Effector memory CD4-positive, alpha-beta T cell (primary cell): ENCODE results near the gene TTC34.

Source experiments
- DNase-seq, 3 donors: peaks; one replicate each; pipeline ENCODE4 v3.0.0-alpha.2; 2020
- H3K27ac ChIP-seq: 2 replicates; pipeline ENCODE4 v1.7.0; 2013; ENCODE audit warnings: mild to moderate bottlenecking, low read length, moderate library complexity; ENCODE audit not compliant: insufficient read depth, poor library complexity, severe bottlenecking
- H3K27me3 ChIP-seq: replicated peaks from 2 replicates; pipeline ENCODE4 v1.7.0; 2013; ENCODE audit warnings: mild to moderate bottlenecking, low read length; ENCODE audit not compliant: insufficient read depth, control insufficient read depth, poor library complexity, severe bottlenecking
- H3K36me3 ChIP-seq: 2 replicates; pipeline ENCODE4 v1.7.0; 2013; ENCODE audit warnings: mild to moderate bottlenecking, low read length, moderate library complexity; ENCODE audit not compliant: control insufficient read depth, insufficient read depth
- H3K4me1 ChIP-seq: 2 replicates; pipeline ENCODE4 v1.7.0; 2013; ENCODE audit warnings: low read length, mild to moderate bottlenecking; ENCODE audit not compliant: control insufficient read depth, insufficient read depth, poor library complexity, severe bottlenecking
- H3K4me3 ChIP-seq: 2 replicates; pipeline ENCODE4 v1.7.0; 2013; ENCODE audit warnings: low read length, low read depth, mild to moderate bottlenecking; ENCODE audit not compliant: insufficient read depth, poor library complexity, severe bottlenecking
- H3K9me3 ChIP-seq: 2 replicates; pipeline ENCODE4 v1.7.0; 2013; ENCODE audit warnings: mild to moderate bottlenecking, low read length, moderate library complexity; ENCODE audit not compliant: control insufficient read depth

The TTC34 gene

GRCh38 chr1:2604844-2605508 lies 196.5 kb downstream of the TTC34 start:
- no peak for DNase-seq
- Histone ChIP-seq H3K4me1 (no peaks in the 10 kb centered on the region), H3K36me3 (no peaks in the 10 kb centered on the region), H3K9me3 (no peaks in the 10 kb centered on the region), H3K27me3 (no peaks in the 10 kb centered on the region), H3K4me3 (no peak overlapping the region), H3K27ac (no peak overlapping the region)

GRCh38 chr1:2604156-2604843 lies 197.2 kb downstream of the TTC34 start:
- H3K9me3 ChIP-seq: no peaks in the 10 kb centered on the region

GRCh38 chr1:2603521-2604155 lies 197.9 kb downstream of the TTC34 start:
- Histone ChIP-seq H3K36me3 (no peaks in the 10 kb centered on the region), H3K4me1 (no peaks in the 10 kb centered on the region), H3K9me3 (no peaks in the 10 kb centered on the region), H3K27me3 (no peaks in the 10 kb centered on the region), H3K4me3 (no peak overlapping the region), H3K27ac (no peak overlapping the region)
- no peak for DNase-seq

More at GRCh38 chr1:2604156-2604843, 197.2 kb downstream of the TTC34 start:
- Histone ChIP-seq H3K27me3 (no peaks in the 10 kb centered on the region), H3K4me3 (no peak overlapping the region), H3K4me1 (no peaks in the 10 kb centered on the region), H3K36me3 (no peaks in the 10 kb centered on the region), H3K27ac (no peak overlapping the region)
- no peak for DNase-seq

- H3K27ac ChIP-seq: no peak overlapping the region
- no peak for DNase-seq
- no peaks in the 10 kb centered on the region for H3K27me3 ChIP-seq
- H3K4me3 ChIP-seq: no peak overlapping the region
- H3K4me1 ChIP-seq: no peaks in the 10 kb centered on the region
- H3K9me3 ChIP-seq: no peaks in the 10 kb centered on the region
- H3K36me3 ChIP-seq: no peaks in the 10 kb centered on the region
Measured at GRCh38 chr1:2602866-2603520, 198.5 kb downstream of the TTC34 start.

- Histone ChIP-seq H3K4me1 (no peaks in the 10 kb centered on the region), H3K9me3 (no peaks in the 10 kb centered on the region), H3K27ac (no peak overlapping the region), H3K4me3 (no peak overlapping the region), H3K36me3 (no peaks in the 10 kb centered on the region), H3K27me3 (no peaks in the 10 kb centered on the region)
- no peak for DNase-seq
Measured at GRCh38 chr1:2602311-2602835, 199.1 kb downstream of the TTC34 start.

- no peak for DNase-seq
- no peak overlapping the region for H3K27ac ChIP-seq
- no peaks in the 10 kb centered on the region for H3K27me3 ChIP-seq
Measured at GRCh38 chr1:2601721-2602303, 199.7 kb downstream of the TTC34 start.

GRCh38 chr1:2598329-2598931 lies 203.1 kb downstream of the TTC34 start:
- Histone ChIP-seq H3K27me3 (no peaks in the 10 kb centered on the region), H3K27ac (no peak overlapping the region), H3K36me3 (no peaks in the 10 kb centered on the region), H3K4me1 (no peaks in the 10 kb centered on the region), H3K4me3 (no peak overlapping the region), H3K9me3 (no peaks in the 10 kb centered on the region)
- no peak for DNase-seq

More at GRCh38 chr1:2601721-2602303, 199.7 kb downstream of the TTC34 start:
- Histone ChIP-seq H3K4me3 (no peak overlapping the region), H3K36me3 (no peaks in the 10 kb centered on the region), H3K9me3 (no peaks in the 10 kb centered on the region), H3K4me1 (no peaks in the 10 kb centered on the region)

- H3K27me3 ChIP-seq: no peaks in the 10 kb centered on the region
- DNase-seq: no peak
- no peaks in the 10 kb centered on the region for H3K9me3 ChIP-seq
- H3K27ac ChIP-seq: no peak overlapping the region
- H3K4me1 ChIP-seq: no peaks in the 10 kb centered on the region
- no peak overlapping the region for H3K4me3 ChIP-seq
- H3K36me3 ChIP-seq: no peaks in the 10 kb centered on the region
Measured at GRCh38 chr1:2597441-2598328, 203.8 kb downstream of the TTC34 start.
